ENCODE data around the gene TVP23C.
"Not testable (repeated sequence)": the region's sequence is repeated elsewhere in the genome, so short reads cannot be mapped to it uniquely, and the experiment has no call there.

TVP23C gene

GRCh38 chr17:15563375-15563857, at the start of gene TVP23C:
TVP23C (minus strand) TSS chr17:15563483; CDS start chr17:15563448, 35 bp downstream.
- not testable (repeated sequence) for H3K27me3 ChIP-seq, H3K4me1 ChIP-seq, H3K9ac ChIP-seq, H3K9me3 ChIP-seq, H3K27ac ChIP-seq, H4K20me1 ChIP-seq, H3K36me3 ChIP-seq
- peak within 1 kb of the TSS; percentile 40 for H3K4me2 ChIP-seq
- peak within 1 kb of the TSS; percentile 61 for H3K4me3 ChIP-seq

GRCh38 chr17:15592960-15593359, 29.7 kb upstream of the TVP23C start:
- H3K4me1 ChIP-seq: peaks cover 26% of the 10 kb centered on the region
- H3K27ac ChIP-seq, H3K4me2 ChIP-seq, H3K9ac ChIP-seq, H3K36me3 ChIP-seq, H3K9me3 ChIP-seq, H3K4me3 ChIP-seq, H4K20me1 ChIP-seq: not testable (repeated sequence)
- H3K27me3 ChIP-seq: peaks cover 28% of the 10 kb centered on the region; the same call in 1 of the 2 replicates

GRCh38 chr17:15591986-15592385, 28.7 kb upstream of the TVP23C start:
- not testable (repeated sequence) for H3K9me3 ChIP-seq, H3K4me2 ChIP-seq, H3K36me3 ChIP-seq, H3K4me3 ChIP-seq, H4K20me1 ChIP-seq, H3K9ac ChIP-seq, H3K27ac ChIP-seq
- Histone ChIP-seq H3K4me1 (peaks cover 28% of the 10 kb centered on the region), H3K27me3 (peaks cover 33% of the 10 kb centered on the region; the same call in 1 of the 2 replicates)

- H3K36me3 ChIP-seq, H3K4me2 ChIP-seq: not testable (repeated sequence)
- H3K4me1 ChIP-seq: peaks cover 32% of the 10 kb centered on the region
Measured at GRCh38 chr17:15590844-15591243, 27.6 kb upstream of the TVP23C start.

GRCh38 chr17:15589544-15590536, 26.6 kb upstream of the TVP23C start:
- Histone ChIP-seq H3K4me2 (peak overlapping the region; percentile 58), H3K4me1 (peaks cover 32% of the 10 kb centered on the region), H3K27me3 (peaks cover 40% of the 10 kb centered on the region; the same call in 1 of the 2 replicates)
- H3K9me3 ChIP-seq, H3K4me3 ChIP-seq, H3K36me3 ChIP-seq, H3K9ac ChIP-seq, H4K20me1 ChIP-seq, H3K27ac ChIP-seq: not testable (repeated sequence)

More at GRCh38 chr17:15590844-15591243, 27.6 kb upstream of the TVP23C start:
- H3K4me3 ChIP-seq, H3K27ac ChIP-seq, H3K9me3 ChIP-seq, H4K20me1 ChIP-seq, H3K9ac ChIP-seq: not testable (repeated sequence)
- H3K27me3 ChIP-seq: peaks cover 40% of the 10 kb centered on the region; the same call in 1 of the 2 replicates

- Histone ChIP-seq H3K27me3 (peaks cover 40% of the 10 kb centered on the region; the same call in 1 of the 2 replicates), H3K4me1 (peaks cover 32% of the 10 kb centered on the region)
- not testable (repeated sequence) for H3K9ac ChIP-seq, H3K4me2 ChIP-seq, H4K20me1 ChIP-seq, H3K36me3 ChIP-seq, H3K4me3 ChIP-seq, H3K27ac ChIP-seq, H3K9me3 ChIP-seq
Measured at GRCh38 chr17:15588017-15588416, 24.7 kb upstream of the TVP23C start.

- H3K27me3 ChIP-seq: peaks cover 15% of the 10 kb centered on the region; the same call in 1 of the 2 replicates
- H3K4me3 ChIP-seq, H3K36me3 ChIP-seq, H3K9me3 ChIP-seq, H4K20me1 ChIP-seq, H3K27ac ChIP-seq, H3K4me1 ChIP-seq, H3K4me2 ChIP-seq, H3K9ac ChIP-seq: not testable (repeated sequence)
Measured at GRCh38 chr17:15583313-15583712, 20.0 kb upstream of the TVP23C start.

- not testable (repeated sequence) for H3K4me1 ChIP-seq, H3K27me3 ChIP-seq, H3K9me3 ChIP-seq, H3K4me2 ChIP-seq, H3K4me3 ChIP-seq, H3K36me3 ChIP-seq, H3K27ac ChIP-seq, H3K9ac ChIP-seq, H4K20me1 ChIP-seq
Measured at GRCh38 chr17:15581462-15581861, 18.2 kb upstream of the TVP23C start.

GRCh38 chr17:15576848-15577247, 13.6 kb upstream of the TVP23C start:
- H3K9ac ChIP-seq, H4K20me1 ChIP-seq, H3K4me2 ChIP-seq, H3K4me3 ChIP-seq, H3K27ac ChIP-seq, H3K27me3 ChIP-seq, H3K4me1 ChIP-seq, H3K9me3 ChIP-seq, H3K36me3 ChIP-seq: not testable (repeated sequence)

- H3K9ac ChIP-seq, H3K4me2 ChIP-seq, H3K9me3 ChIP-seq, H3K36me3 ChIP-seq, H3K4me1 ChIP-seq, H4K20me1 ChIP-seq, H3K4me3 ChIP-seq, H3K27ac ChIP-seq, H3K27me3 ChIP-seq: not testable (repeated sequence)
Measured at GRCh38 chr17:15574660-15575059, 11.4 kb upstream of the TVP23C start.

GRCh38 chr17:15573870-15574269, 10.6 kb upstream of the TVP23C start:
- H3K27me3 ChIP-seq, H4K20me1 ChIP-seq, H3K27ac ChIP-seq: not testable (repeated sequence)

GRCh38 chr17:15562613-15563374, 489 bp downstream of the TVP23C start:
- H3K9ac ChIP-seq, H3K9me3 ChIP-seq, H4K20me1 ChIP-seq, H3K36me3 ChIP-seq, H3K27ac ChIP-seq, H3K4me1 ChIP-seq, H3K27me3 ChIP-seq: not testable (repeated sequence)
- Histone ChIP-seq H3K4me3 (peak overlapping the region; percentile 61), H3K4me2 (peak overlapping the region; percentile 40)

More at GRCh38 chr17:15573870-15574269, 10.6 kb upstream of the TVP23C start:
- H3K9me3 ChIP-seq, H3K4me2 ChIP-seq, H3K4me3 ChIP-seq, H3K4me1 ChIP-seq, H3K36me3 ChIP-seq, H3K9ac ChIP-seq: not testable (repeated sequence)

GRCh38 chr17:15561439-15561838, 1.8 kb downstream of the TVP23C start:
- H3K36me3 ChIP-seq, H3K27me3 ChIP-seq, H3K4me1 ChIP-seq, H3K27ac ChIP-seq, H4K20me1 ChIP-seq, H3K4me2 ChIP-seq, H3K9ac ChIP-seq, H3K9me3 ChIP-seq, H3K4me3 ChIP-seq: not testable (repeated sequence)

GRCh38 chr17:15558403-15559105, 4.7 kb downstream of the TVP23C start:
- not testable (repeated sequence) for H3K9me3 ChIP-seq, H3K4me1 ChIP-seq, H3K36me3 ChIP-seq, H3K27me3 ChIP-seq, H4K20me1 ChIP-seq, H3K27ac ChIP-seq, H3K4me3 ChIP-seq, H3K4me2 ChIP-seq, H3K9ac ChIP-seq

Data from BLaER1 (cell line).